ENCODE measurements around the gene SEH1L. TPM values are rescaled to one million over a fixed set of nuclear protein-coding genes. Genes with fewer than 3 reads are reported as not detected.

The SEH1L gene
- total RNA-seq, 1 experiment from 2014 or later, result 116 TPM

DNA sequence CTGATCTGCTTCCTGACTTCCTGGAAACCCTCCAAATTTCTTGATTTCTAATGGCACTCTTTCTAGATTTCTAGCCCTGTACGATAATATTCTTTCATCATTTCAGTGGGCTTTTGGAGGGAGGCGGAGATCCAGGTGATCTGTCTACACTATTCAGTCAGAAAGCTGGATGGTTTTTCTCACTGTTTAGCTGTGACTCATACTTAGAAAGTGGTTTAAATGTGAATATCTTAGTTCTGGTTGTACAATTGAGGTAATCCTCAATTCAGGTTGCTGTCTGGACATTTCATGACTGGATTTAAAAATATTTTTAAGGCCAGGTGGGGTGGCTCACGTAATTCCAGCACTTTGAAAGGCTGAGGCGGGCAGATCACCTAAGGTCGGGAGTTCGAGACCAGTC, 20.8 kb downstream of the SEH1L start:
- H3K36me3 ChIP-seq (ENCODE audit: control insufficient read depth, insufficient read depth, low read length), result peaks cover 2% of the 10 kb centered on the region; the same call in 1 of the 2 replicates
- peaks cover 90% of the 10 kb centered on the region for H3K36me3 Mint-ChIP-seq (ENCODE audit: insufficient read depth, unreplicated experiment)

DNA sequence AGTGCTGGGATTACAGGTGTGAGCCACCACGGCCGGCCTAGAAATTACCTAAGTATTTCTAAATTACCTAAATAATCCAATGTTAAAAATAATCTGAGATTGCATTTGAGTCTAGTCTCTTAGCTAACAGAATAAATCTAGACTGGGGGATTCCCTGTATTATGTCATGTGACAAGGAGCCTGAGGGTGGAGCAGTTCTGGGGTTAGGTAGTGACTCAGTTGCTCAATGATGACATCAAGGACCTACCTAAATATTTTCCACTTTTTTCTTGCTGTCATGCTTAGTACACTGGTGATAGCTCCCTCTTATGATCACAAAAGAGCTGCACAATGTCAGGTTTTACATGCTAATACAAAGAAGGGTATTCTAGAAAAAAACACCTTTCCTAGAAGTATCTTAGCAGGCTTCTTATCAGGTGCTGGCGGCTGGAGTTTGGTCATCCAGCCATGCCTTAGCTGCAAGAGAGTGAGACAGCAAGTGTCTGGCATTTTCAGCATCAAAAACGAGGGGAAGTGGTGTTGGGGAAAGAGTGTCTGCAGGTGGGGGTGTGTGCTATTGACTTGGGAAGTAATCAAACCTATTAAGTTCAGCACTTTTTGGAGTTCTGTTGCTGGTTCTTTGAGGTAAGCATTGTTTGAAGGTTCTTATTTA, 25.9 kb downstream of the SEH1L start:
- POLR2A ChIA-PET, result interaction anchor here (0.6 kb wide), 1 partner anchor 10 kb away, joined by 4 read pairs; no protein-coding TSS in a partner anchor
- no peaks in the 10 kb centered on the region for H3K27me3 ChIP-seq (replicated peaks; ENCODE audit: control insufficient read depth, insufficient read depth, low read length)
- Mint-ChIP-seq H3K4me1 (ENCODE audit: low read depth, unreplicated experiment) (peaks cover 14% of the 10 kb centered on the region), H3K4me3 (ENCODE audit: unreplicated experiment) (no peak overlapping the region), H3K27ac (ENCODE audit: unreplicated experiment) (no peak overlapping the region), H3K27me3 (ENCODE audit: insufficient read depth, unreplicated experiment) (no peaks in the 10 kb centered on the region), H3K9me3 (ENCODE audit: unreplicated experiment) (no peaks in the 10 kb centered on the region), H3K36me3 (ENCODE audit: insufficient read depth, unreplicated experiment) (peaks cover 85% of the 10 kb centered on the region)
- TF ChIP-seq, protein P1, sequence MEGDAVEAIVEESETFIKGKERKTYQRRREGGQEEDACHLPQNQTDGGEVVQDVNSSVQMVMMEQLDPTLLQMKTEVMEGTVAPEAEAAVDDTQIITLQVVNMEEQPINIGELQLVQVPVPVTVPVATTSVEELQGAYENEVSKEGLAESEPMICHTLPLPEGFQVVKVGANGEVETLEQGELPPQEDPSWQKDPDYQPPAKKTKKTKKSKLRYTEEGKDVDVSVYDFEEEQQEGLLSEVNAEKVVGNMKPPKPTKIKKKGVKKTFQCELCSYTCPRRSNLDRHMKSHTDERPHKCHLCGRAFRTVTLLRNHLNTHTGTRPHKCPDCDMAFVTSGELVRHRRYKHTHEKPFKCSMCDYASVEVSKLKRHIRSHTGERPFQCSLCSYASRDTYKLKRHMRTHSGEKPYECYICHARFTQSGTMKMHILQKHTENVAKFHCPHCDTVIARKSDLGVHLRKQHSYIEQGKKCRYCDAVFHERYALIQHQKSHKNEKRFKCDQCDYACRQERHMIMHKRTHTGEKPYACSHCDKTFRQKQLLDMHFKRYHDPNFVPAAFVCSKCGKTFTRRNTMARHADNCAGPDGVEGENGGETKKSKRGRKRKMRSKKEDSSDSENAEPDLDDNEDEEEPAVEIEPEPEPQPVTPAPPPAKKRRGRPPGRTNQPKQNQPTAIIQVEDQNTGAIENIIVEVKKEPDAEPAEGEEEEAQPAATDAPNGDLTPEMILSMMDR (IDR thresholded peaks at IDR 0.05; ENCODE audit: insufficient read depth in 1 of 2, low read depth in 1 of 2, low read length in 1 of 2, severe bottlenecking in 1 of 2, unreplicated experiment in 1 of 2), result no peak
- peaks cover 2% of the 10 kb centered on the region for H3K36me3 ChIP-seq (ENCODE audit: control insufficient read depth, insufficient read depth, low read length)
- intact Hi-C loops (cut with micrococcal nuclease; ENCODE audit: unreplicated experiment), result no loop called here
- H3K4me3 ChIP-seq (ENCODE audit: low read depth, low read length), result no peak overlapping the region
- no peaks in the 10 kb centered on the region for H3K4me1 ChIP-seq
- BruUV-seq (replicated peaks), result no TSS peak
- CTCF ChIA-PET, result no interaction called here
- DNase-seq, result no peak
- no peaks in the 10 kb centered on the region for H3K9me3 ChIP-seq

More for the DNA sequence above, 20.8 kb downstream of the SEH1L start:
- no peak overlapping the region for H3K27ac Mint-ChIP-seq (ENCODE audit: unreplicated experiment)
- no peak for DNase-seq
- no peaks in the 10 kb centered on the region for H3K27me3 Mint-ChIP-seq (ENCODE audit: insufficient read depth, unreplicated experiment)
- Histone ChIP-seq H3K4me1 (no peaks in the 10 kb centered on the region), H3K9me3 (no peaks in the 10 kb centered on the region), H3K4me3 (ENCODE audit: low read depth, low read length) (no peak overlapping the region), H3K27me3 (replicated peaks; ENCODE audit: control insufficient read depth, insufficient read depth, low read length) (no peaks in the 10 kb centered on the region)
- CTCF ChIA-PET, result interaction anchor here (0.7 kb wide), 1 partner anchor 107 kb away, joined by 9 read pairs; no protein-coding TSS in a partner anchor
- H3K4me1 Mint-ChIP-seq (ENCODE audit: low read depth, unreplicated experiment), result no peaks in the 10 kb centered on the region
- no TSS peak for BruUV-seq (replicated peaks)
- intact Hi-C loops (cut with micrococcal nuclease; ENCODE audit: unreplicated experiment), result no loop called here
- H3K9me3 Mint-ChIP-seq (ENCODE audit: unreplicated experiment), result no peaks in the 10 kb centered on the region
- no peak overlapping the region for H3K4me3 Mint-ChIP-seq (ENCODE audit: unreplicated experiment)
- POLR2A ChIA-PET, result no interaction called here
- TF ChIP-seq, protein P1 (IDR thresholded peaks at IDR 0.05; ENCODE audit: insufficient read depth in 1 of 2, low read depth in 1 of 2, low read length in 1 of 2, severe bottlenecking in 1 of 2, unreplicated experiment in 1 of 2), result no peak

DNA sequence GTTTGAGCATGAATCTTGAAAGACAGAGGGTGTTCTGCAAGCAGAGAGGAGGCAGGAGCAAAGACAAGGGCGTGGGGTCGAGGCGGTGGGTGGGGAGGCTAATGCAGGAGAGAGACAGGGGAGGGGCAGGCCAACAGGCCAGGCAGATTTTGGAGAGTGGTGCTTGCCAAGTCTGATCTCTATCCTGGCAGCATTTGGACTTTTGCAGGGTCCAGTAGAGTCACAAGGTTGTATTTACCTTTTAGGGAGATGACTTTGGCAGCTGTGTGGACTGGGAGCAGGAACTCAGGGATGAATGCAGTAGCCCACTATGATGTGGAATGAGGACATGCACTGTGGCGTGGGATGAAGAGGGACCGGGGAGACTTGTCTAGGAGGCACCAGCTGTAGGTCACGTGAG, 27.7 kb downstream of the SEH1L start:
- peaks cover 2% of the 10 kb centered on the region for H3K36me3 ChIP-seq (ENCODE audit: control insufficient read depth, insufficient read depth, low read length)
- no peak for DNase-seq
- no TSS peak for BruUV-seq (replicated peaks)
- ChIA-PET CTCF (no interaction called here), POLR2A (no interaction called here)
- H3K27ac Mint-ChIP-seq (ENCODE audit: unreplicated experiment), result no peak overlapping the region
- no peaks in the 10 kb centered on the region for H3K27me3 Mint-ChIP-seq (ENCODE audit: insufficient read depth, unreplicated experiment)
- no peaks in the 10 kb centered on the region for H3K4me1 ChIP-seq
- no peak overlapping the region for H3K4me3 ChIP-seq (ENCODE audit: low read depth, low read length)
- no peaks in the 10 kb centered on the region for H3K9me3 Mint-ChIP-seq (ENCODE audit: unreplicated experiment)
- H3K27me3 ChIP-seq (replicated peaks; ENCODE audit: control insufficient read depth, insufficient read depth, low read length), result no peaks in the 10 kb centered on the region
- intact Hi-C loops (cut with micrococcal nuclease; ENCODE audit: unreplicated experiment), result no loop called here
- H3K9me3 ChIP-seq, result no peaks in the 10 kb centered on the region
- H3K36me3 Mint-ChIP-seq (ENCODE audit: insufficient read depth, unreplicated experiment), result peaks cover 73% of the 10 kb centered on the region
- H3K4me3 Mint-ChIP-seq (ENCODE audit: unreplicated experiment), result no peak overlapping the region
- TF ChIP-seq, protein P1 (IDR thresholded peaks at IDR 0.05; ENCODE audit: insufficient read depth in 1 of 2, low read depth in 1 of 2, low read length in 1 of 2, severe bottlenecking in 1 of 2, unreplicated experiment in 1 of 2), result no peak
- peaks cover 14% of the 10 kb centered on the region for H3K4me1 Mint-ChIP-seq (ENCODE audit: low read depth, unreplicated experiment)
